Measurements from ENCODE around the gene ITPKB. TPM values are rescaled to one million over a fixed set of nuclear protein-coding genes. Genes with fewer than 3 reads are reported as not detected.
"Not testable (repeated sequence)": the region's sequence is repeated elsewhere in the genome, so short reads cannot be mapped to it uniquely, and the experiment has no call there.

ITPKB gene
- total RNA-seq, 1 donor = 4.7 TPM

- TF ChIP-seq CTCF (IDR thresholded peaks at IDR 0.05; ENCODE audit: insufficient read depth, low read depth, low read length) = no peak
- H3K4me3 ChIP-seq (ENCODE audit: low read depth, low read length) = no peak overlapping the region
- no peak for DNase-seq (ENCODE audit: low read depth)
These were observed 33.5 kb upstream of the ITPKB start for GRCh38 chr1:226772446-226773139.

- not testable (repeated sequence) for DNase-seq (ENCODE audit: low read depth); H3K4me3 ChIP-seq (ENCODE audit: low read depth, low read length)
These were observed 28.1 kb upstream of the ITPKB start for GRCh38 chr1:226767170-226767569.

GRCh38 chr1:226766565-226766964 lies 27.5 kb upstream of the ITPKB start:
- no peak for DNase-seq (ENCODE audit: low read depth)
- H3K4me3 ChIP-seq (ENCODE audit: low read depth, low read length) = no peak overlapping the region
- no peak for TF ChIP-seq CTCF (IDR thresholded peaks at IDR 0.05; ENCODE audit: insufficient read depth, low read depth, low read length)

- no peak for TF ChIP-seq CTCF (IDR thresholded peaks at IDR 0.05; ENCODE audit: insufficient read depth, low read depth, low read length)
- no peak overlapping the region for H3K4me3 ChIP-seq (ENCODE audit: low read depth, low read length)
- no peak for DNase-seq (ENCODE audit: low read depth)
These were observed 25.5 kb upstream of the ITPKB start for GRCh38 chr1:226764533-226764932.

- TF ChIP-seq CTCF (IDR thresholded peaks at IDR 0.05; ENCODE audit: insufficient read depth, low read depth, low read length) = no peak
- no peak overlapping the region for H3K4me3 ChIP-seq (ENCODE audit: low read depth, low read length)
- peak; percentile 79 for DNase-seq (ENCODE audit: low read depth)
These were observed 24.8 kb upstream of the ITPKB start for GRCh38 chr1:226763905-226764264.

- no peak overlapping the region for H3K4me3 ChIP-seq (ENCODE audit: low read depth, low read length)
- TF ChIP-seq CTCF (IDR thresholded peaks at IDR 0.05; ENCODE audit: insufficient read depth, low read depth, low read length) = no peak
- no peak for DNase-seq (ENCODE audit: low read depth)
These were observed 24.2 kb upstream of the ITPKB start for GRCh38 chr1:226762988-226763904.

GRCh38 chr1:226762055-226762454 lies 23.0 kb upstream of the ITPKB start:
- no peak for TF ChIP-seq CTCF (IDR thresholded peaks at IDR 0.05; ENCODE audit: insufficient read depth, low read depth, low read length)
- no peak overlapping the region for H3K4me3 ChIP-seq (ENCODE audit: low read depth, low read length)
- no peak for DNase-seq (ENCODE audit: low read depth)

Data from fibroblast of villous mesenchyme (primary cell).